Ovary (tissue), 9 donors: ENCODE results near the gene TSPAN4. TPM values are rescaled to one million over a fixed set of nuclear protein-coding genes. Genes with fewer than 3 reads are reported as not detected.
A peak's percentile ranks its signal among the peaks of the same experiment; 100 is the strongest.

Experiments used
- DNase-seq, 5 donors: peaks; one replicate each; pipeline ENCODE4 v3.0.0-alpha.2; 2019 to 2020
- H3K27ac ChIP-seq, 2 donors: fragments of 200-600 bp; one replicate each; pipeline versions ENCODE4 v1.5.1 to v1.8.0; 2019 to 2022
- H3K27me3 ChIP-seq: fragments of 200-600 bp; one replicate; pipeline ENCODE4 v1.8.0; 2022
- H3K36me3 ChIP-seq: fragments of 200-600 bp; sonication (generic); one replicate; pipeline ENCODE4 v1.5.1; 2019
- H3K4me1 ChIP-seq: one replicate; pipeline ENCODE4 v1.8.1; 2013; ENCODE audit warnings: mild to moderate bottlenecking, moderate library complexity; ENCODE audit not compliant: insufficient read depth
- H3K4me3 ChIP-seq: fragments of 200-600 bp; sonication (generic); one replicate; pipeline ENCODE4 v1.5.1; 2017
- H3K9me3 ChIP-seq, 2 donors: fragments of 200-600 bp in 1 of 2; sonication (generic) in 1 of 2; one replicate each; pipeline versions ENCODE4 v1.5.1 to v1.8.1; 2013 to 2019; ENCODE audit warnings: mild to moderate bottlenecking in 1 of 2, moderate library complexity in 1 of 2
- CTCF ChIP-seq, 3 donors: fragments of 450-650 bp in 2 of 3; fragments of 200-600 bp in 1 of 3; IDR thresholded peaks; one replicate each; pipeline versions ENCODE4 v1.5.1 to v1.8.0; 2016 to 2022; ENCODE audit warnings: antibody characterized with exemption in 3 of 3, mild to moderate bottlenecking in 1 of 3
- EP300 ChIP-seq: sonication (generic); formaldehyde crosslinking; IDR thresholded peaks from one replicate; pipeline ENCODE4 v1.6.1; 2017; ENCODE audit warnings: antibody characterized with exemption
- POLR2A ChIP-seq: fragments of 450-650 bp; IDR thresholded peaks from one replicate; pipeline ENCODE4 v1.6.1; 2017; ENCODE audit warnings: antibody characterized with exemption, mild to moderate bottlenecking, moderate library complexity
- WGBS, 3 donors: extraction: QIAGEN DNeasy Blood & Tissue Kit in 1 of 3; methylation state at CpG; one replicate each; pipeline versions ENCODE4 v1.1.5 to v1.1.7; 2013 to 2017; 5-methylcytosine and 5-hydroxymethylcytosine counted together
- intact Hi-C, 4 donors: fragments of 100-400 bp; cut with DNase I; formaldehyde crosslinking; loops; one replicate each; pipeline versions ENCODE4 v1.11.0 to v1.15.1; 2022 to 2023
- polyA plus RNA-seq, 2 donors: library from polyadenylated mRNA; stranded (reverse); fragments of 200-250 nt in 1 of 2; fragments of 350-450 nt in 1 of 2; fragmentation: Illumina TruSeq in 1 of 2; extraction: RNeasy Lipid Tissue Mini Kit (QIAGEN cat#74804) in 1 of 2; gene quantifications; one replicate each; pipeline ENCODE4 v1.2.3, GENCODE V29; 2013 to 2014
- total RNA-seq, 7 donors: library from RNA; depleted of rRNA in 2 of 7; stranded (reverse); fragments of >200 nt in 2 of 7; fragmentation: NEBNext Ultra II Directional in 3 of 7; extraction: Animal tissue kit (Norgen Biotek cat#: 25700) in 3 of 7; gene quantifications; one replicate each; pipeline versions ENCODE4 v1.1.0 to v1.2.4, GENCODE V29; 2016 to 2023
- donor health status: DM: no; HTN: no; CAD: no; lungs with moderate emphysema.
- donor health status: DM: no; HTN: no; CAD: no.
- donor health status: Bipolar disorder and iron deficiency.
- donor health status: DM: yes; HTN: yes; CAD: no.
- donor health status: DM: no; HTN: no; CAD: no.
- donor health status: DM: yes; HTN: yes; CAD: no.

TSPAN4 gene
- total and polyA plus RNA-seq, 9 donors: 6.4 to 124 (median 89.7) TPM

- DNase-seq: no peak
- H3K4me3 ChIP-seq: no peak overlapping the region
- H3K4me1 ChIP-seq: peaks cover 8% of the 10 kb centered on the region
- no peaks in the 10 kb centered on the region for H3K9me3 ChIP-seq
- intact Hi-C loops: no loop called here
- 86 to 90% (median 86%) methylated on average over 28 of the region's 28 CpGs for WGBS, 3 donors
- H3K27me3 ChIP-seq: no peaks in the 10 kb centered on the region
- TF ChIP-seq CTCF (IDR thresholded peaks at IDR 0.05) (no peak), EP300 (no peak), POLR2A (no peak)
- no peak overlapping the region for H3K27ac ChIP-seq
- no peaks in the 10 kb centered on the region for H3K36me3 ChIP-seq
Measured at GRCh38 chr11:802693-803466, 39.8 kb upstream of the TSPAN4 start.

GRCh38 chr11:803467-803742 lies 39.2 kb upstream of the TSPAN4 start:
- Histone ChIP-seq H3K4me1 (peaks cover 9% of the 10 kb centered on the region), H3K4me3 (no peak overlapping the region), H3K36me3 (no peaks in the 10 kb centered on the region), H3K27ac (no peak overlapping the region), H3K27me3 (no peaks in the 10 kb centered on the region), H3K9me3 (no peaks in the 10 kb centered on the region)
- no peak for DNase-seq
- 81 to 83% (median 82%) methylated on average over 8 of the region's 8 CpGs for WGBS, 3 donors
- no peak for TF ChIP-seq CTCF (IDR thresholded peaks at IDR 0.05)
- no peak for TF ChIP-seq POLR2A
- no peak for TF ChIP-seq EP300
- intact Hi-C loops: no loop called here

GRCh38 chr11:803770-804598 lies 38.7 kb upstream of the TSPAN4 start:
- Histone ChIP-seq H3K4me3 (no peak overlapping the region), H3K27me3 (no peaks in the 10 kb centered on the region), H3K36me3 (no peaks in the 10 kb centered on the region), H3K27ac (no peak overlapping the region), H3K4me1 (peaks cover 12% of the 10 kb centered on the region), H3K9me3 (no peaks in the 10 kb centered on the region)
- no peak for DNase-seq
- 40 to 61% (median 41%) methylated on average over 22 to 26 of the region's 26 CpGs for WGBS, 3 donors
- intact Hi-C loops: no loop called here
- TF ChIP-seq POLR2A (no peak), CTCF (IDR thresholded peaks at IDR 0.05) (no peak)

GRCh38 chr11:804599-804964 lies 38.1 kb upstream of the TSPAN4 start:
- H3K36me3 ChIP-seq: no peaks in the 10 kb centered on the region
- H3K27ac ChIP-seq: peak overlapping the region; percentile 80 to 85
- intact Hi-C loops: no loop called here
- H3K27me3 ChIP-seq: no peaks in the 10 kb centered on the region
- H3K4me3 ChIP-seq: peak overlapping the region; percentile 50
- no peak for TF ChIP-seq CTCF (IDR thresholded peaks at IDR 0.05)
- TF ChIP-seq EP300: no peak
- no peak for TF ChIP-seq POLR2A
- DNase-seq: no peak
- 2 to 7% (median 3%) methylated on average over 18 of the region's 18 CpGs for WGBS, 3 donors
- H3K4me1 ChIP-seq: peaks cover 12% of the 10 kb centered on the region
- no peaks in the 10 kb centered on the region for H3K9me3 ChIP-seq
